Measurements from ENCODE around the gene NOP14.

DNA sequence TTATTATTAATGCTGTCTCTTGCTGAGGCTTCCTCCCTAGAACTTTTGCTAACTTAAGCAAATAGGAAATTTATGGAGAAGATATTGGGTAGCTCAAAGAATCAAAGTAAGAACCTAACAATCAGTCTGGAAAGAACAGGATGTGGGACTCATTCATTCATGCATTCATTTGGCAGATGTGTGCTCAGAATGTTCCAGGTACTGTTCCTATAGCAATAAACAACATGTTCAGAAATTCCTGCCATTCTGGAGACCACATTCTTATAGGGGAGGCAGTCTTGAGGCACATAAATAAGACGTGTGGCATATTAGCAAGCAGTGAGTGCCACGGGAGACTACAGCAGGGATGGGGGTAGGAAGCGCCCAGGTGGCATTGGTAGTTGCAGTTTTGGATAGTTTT is 5.2 kb upstream of the NOP14 start:
- no peak for TF ChIP-seq POLR2AphosphoS5 (IDR thresholded peaks at IDR 0.05; ENCODE audit: low read depth, low read length)
- no peak for TF ChIP-seq TAF1 (IDR thresholded peaks at IDR 0.05; ENCODE audit: low read depth, low read length)
- no peak for TF ChIP-seq POLR2A (IDR thresholded peaks at IDR 0.05; ENCODE audit: low read depth, low read length)
- no peak for TF ChIP-seq PAX5 (IDR thresholded peaks at IDR 0.05; ENCODE audit: insufficient read depth, low read length, severe bottlenecking)
- TF ChIP-seq SPI1 (IDR thresholded peaks at IDR 0.05; ENCODE audit: low read depth, low read length) = no peak
- no peak for TF ChIP-seq POU2F2 (IDR thresholded peaks at IDR 0.05; ENCODE audit: low read depth, low read length)

All from GM12891 (cell line).